ENCODE measurements around the gene COPA. TPM values are rescaled to one million over a fixed set of nuclear protein-coding genes. Genes with fewer than 3 reads are reported as not detected.
A peak's percentile ranks its signal among the peaks of the same experiment; 100 is the strongest.
"Not testable (repeated sequence)": the region's sequence is repeated elsewhere in the genome, so short reads cannot be mapped to it uniquely, and the experiment has no call there.

COPA gene
- 100 to 1,000 TPM; 108 to 147 TPM for total RNA-seq
- long read RNA-seq, full-length matches to known transcripts: 161 of 195 reads
- long read RNA-seq, partial matches to known transcripts: 24 of 195 reads
- long read RNA-seq, other reads (novel, unspliced or antisense): 10 of 195 reads

DNA sequence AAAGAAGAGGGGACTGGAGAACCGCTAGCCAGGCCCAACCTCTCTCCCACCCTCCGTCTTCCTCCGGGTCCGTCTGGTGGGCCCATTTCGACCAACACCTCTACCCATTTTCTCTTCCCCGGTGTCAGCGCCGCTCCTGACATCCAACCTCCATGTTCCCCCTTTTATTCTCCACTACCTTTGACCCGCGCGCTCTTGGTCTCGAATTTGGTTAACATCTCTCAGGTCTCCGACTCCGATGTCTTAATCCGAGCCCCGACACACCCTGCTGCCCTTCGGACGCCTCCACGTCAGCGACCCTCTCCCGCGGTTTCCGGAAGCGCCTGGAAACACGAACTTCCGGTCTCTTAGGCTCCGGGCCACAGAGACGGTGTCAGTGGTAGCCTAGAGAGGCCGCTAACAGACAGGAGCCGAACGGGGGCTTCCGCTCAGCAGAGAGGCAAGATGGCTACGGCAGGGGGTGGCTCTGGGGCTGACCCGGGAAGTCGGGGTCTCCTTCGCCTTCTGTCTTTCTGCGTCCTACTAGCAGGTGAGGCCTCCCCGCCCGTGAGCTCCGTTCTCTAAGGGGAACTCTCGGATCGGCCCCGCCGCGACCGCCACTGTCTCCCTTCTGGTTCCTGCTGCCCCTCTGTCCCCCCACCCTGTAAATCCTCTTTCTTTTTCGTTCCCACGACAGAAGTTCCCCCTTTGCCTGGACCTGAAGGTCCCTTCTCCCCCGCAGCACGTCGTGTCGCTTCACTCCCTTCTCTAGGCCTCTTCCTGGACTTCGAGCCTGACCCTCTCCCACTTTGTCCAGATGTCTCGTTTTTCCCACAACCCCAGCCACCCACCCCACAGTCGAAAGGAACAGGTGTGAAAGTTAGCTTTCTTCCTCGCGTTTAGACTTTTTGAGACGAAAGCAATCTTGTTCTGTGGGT, at the start of gene COPA, which contains the start of gene NCSTN:
Gene COPA (minus strand): TSS at position 298 of the 917 bp plus-strand sequence. CDS start 80 bp downstream, at position 218.
Gene NCSTN (plus strand): TSS at position 431 of the 917 bp plus-strand sequence. CDS start 14 bp downstream, at position 445.
- peak; percentile 98 to 99 for ATAC-seq
- intact Hi-C loops (cut with DNase I): loop anchor here in 1 of 2 donors (5.0 to 10.0 kb wide), 2 partner anchors 62 to 246 kb away; partner anchors contain the start of genes IGSF8 and VANGL2
- DNase-seq: peak; percentile 96

DNA sequence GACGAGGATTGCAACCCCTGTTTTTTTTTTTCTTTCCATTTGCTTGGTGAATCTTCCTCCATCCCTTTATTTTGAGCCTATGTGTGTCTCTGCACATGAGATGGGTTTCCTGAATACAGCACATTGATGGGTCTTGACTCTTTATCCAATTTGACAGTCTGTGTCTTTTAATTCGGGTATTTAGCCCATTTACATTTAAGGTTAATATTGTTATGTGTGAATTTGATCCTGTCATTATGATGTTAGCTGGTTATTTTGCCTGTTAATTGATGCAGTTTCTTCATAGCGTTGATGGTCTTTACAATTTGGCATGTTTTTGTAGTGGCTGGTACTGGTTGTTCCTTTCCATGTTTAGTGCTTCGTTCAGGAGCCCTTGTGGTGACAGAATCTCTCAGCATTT, 45.4 kb upstream of the COPA start:
- intact Hi-C loops (cut with DNase I); ATAC-seq; DNase-seq: not testable (repeated sequence)

DNA sequence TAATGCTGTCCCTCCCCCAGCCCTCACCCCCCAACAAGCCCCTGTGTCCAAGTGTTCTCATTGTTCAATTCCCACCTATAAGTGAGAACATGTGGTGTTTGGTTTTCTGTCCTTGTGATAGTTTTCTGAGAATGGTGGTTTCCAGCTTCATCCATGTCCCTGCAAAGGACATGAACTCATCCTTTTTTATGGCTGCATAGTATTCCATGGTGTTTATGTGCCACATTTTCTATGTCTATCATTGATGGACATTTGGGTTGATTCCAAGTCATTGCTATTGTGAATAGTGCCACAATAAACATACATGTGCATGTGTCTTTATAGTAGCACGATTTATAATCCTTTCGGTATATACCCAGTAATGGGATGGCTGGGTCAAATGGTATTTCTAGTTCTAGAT, 41.8 kb upstream of the COPA start:
- intact Hi-C loops (cut with DNase I); ATAC-seq; DNase-seq: not testable (repeated sequence)

DNA sequence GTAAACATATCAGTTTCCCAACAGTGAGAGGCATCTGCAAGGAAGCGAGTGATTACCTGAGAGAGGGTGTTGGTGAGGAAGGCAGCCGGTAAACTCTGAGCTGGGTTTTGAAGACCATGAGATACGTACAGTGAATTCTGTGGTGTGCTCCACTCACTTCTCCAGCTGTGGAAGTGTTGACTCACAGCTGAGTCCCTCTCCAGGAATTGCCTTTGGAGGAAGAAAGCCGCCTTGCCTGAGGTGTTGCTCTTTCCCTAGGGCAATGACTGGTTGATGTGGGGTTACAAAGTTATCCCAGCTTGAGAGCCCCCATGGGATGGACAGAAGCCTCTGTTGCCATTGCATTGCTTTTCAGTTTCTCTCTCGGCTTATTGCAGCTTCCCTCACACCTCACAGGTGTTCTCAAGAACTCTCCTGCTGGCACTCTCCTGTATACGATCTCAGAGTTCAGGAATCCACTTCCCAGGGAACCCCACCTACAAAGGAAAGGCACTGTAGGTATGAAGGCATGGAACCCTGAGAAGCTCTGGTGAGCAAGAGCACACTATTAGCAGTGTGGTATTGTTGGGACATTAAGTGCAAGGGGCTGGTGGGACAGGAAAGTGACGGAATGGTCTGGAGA, 34.6 kb upstream of the COPA start:
- ATAC-seq (no peak), DNase-seq (no peak)
- intact Hi-C loops (cut with DNase I): loop anchor here (5.0 to 10.0 kb wide), 2 partner anchors 185 to 293 kb away; partner anchors contain the start of genes CASQ1 (in 1 of the 2) and KCNJ9 (in 1 of the 2)

DNA sequence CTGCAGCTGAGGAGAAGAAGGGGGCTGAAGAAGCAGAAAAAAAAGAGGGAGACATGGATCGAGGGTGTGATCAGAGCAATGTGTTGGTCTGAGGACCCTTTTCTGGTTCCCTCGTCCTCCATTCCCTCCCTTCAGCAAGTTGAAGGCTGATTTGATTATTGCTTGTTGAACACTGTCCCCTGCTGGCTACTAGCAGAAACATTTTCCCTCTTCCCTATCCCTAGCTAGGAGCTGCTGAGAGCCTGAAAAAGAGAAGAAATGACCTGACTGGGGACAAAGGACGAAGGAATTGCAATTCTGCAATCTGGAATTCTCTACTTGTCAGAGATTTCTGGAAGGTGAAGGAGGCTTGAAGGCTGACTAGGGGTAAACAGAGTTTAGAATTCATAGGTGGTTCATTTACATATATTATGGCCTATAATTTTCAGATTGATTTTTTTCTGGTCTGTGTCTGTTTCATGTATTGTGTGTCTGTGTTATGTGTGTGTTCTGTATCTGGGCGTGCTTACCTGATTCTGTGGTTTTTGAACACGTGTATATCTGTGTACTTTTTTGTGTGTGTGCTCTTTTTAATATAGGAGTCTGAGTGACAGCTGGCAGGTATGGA, 33.6 kb upstream of the COPA start:
- ATAC-seq (peak; percentile 86 to 90), DNase-seq (no peak)
- intact Hi-C loops (cut with DNase I): loop anchor here (5.0 to 10.0 kb wide), 2 partner anchors 184 to 292 kb away; partner anchors contain the start of genes CASQ1 (in 1 of the 2) and KCNJ9 (in 1 of the 2)

DNA sequence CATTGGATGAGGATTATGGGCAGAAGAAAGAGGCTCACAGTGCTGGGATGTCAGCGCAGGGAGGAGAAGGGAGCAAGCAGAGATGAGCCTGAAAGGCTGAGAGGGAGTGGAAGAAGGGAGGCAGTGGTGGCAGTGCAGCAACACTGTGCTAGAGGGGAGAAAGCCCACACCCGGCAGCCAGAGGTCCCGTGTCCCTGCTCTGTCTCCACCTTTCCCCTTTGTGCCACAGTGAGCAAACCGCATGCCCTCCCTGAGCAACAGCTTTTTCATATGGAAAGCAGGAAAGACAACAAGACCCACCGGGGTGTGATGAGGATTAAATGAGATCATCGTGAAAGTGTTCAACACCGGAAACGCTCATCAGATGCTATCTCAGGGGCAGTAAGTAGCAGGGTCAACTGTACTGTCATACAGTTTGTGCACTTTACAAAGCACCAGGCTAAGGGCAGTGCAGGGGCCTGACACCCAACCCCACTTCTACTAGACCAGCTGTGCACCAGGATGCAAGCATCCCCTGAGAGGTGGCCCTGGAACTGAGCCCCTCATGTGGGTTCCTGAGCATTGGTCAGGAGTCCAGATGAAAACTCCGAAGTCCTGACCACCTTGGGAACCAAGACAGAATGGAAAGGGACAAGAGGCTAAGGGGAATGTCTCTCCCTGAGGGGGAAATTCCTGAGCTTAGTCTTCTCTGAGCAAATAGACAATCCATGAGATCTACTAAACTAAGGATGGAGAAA, 32.9 kb upstream of the COPA start:
- DNase-seq: no peak
- ATAC-seq: peak; percentile 3 to 48
- intact Hi-C loops (cut with DNase I): loop anchor here (5.0 to 10.0 kb wide), 2 partner anchors 184 to 291 kb away; partner anchors contain the start of genes CASQ1 (in 1 of the 2) and KCNJ9 (in 1 of the 2)

DNA sequence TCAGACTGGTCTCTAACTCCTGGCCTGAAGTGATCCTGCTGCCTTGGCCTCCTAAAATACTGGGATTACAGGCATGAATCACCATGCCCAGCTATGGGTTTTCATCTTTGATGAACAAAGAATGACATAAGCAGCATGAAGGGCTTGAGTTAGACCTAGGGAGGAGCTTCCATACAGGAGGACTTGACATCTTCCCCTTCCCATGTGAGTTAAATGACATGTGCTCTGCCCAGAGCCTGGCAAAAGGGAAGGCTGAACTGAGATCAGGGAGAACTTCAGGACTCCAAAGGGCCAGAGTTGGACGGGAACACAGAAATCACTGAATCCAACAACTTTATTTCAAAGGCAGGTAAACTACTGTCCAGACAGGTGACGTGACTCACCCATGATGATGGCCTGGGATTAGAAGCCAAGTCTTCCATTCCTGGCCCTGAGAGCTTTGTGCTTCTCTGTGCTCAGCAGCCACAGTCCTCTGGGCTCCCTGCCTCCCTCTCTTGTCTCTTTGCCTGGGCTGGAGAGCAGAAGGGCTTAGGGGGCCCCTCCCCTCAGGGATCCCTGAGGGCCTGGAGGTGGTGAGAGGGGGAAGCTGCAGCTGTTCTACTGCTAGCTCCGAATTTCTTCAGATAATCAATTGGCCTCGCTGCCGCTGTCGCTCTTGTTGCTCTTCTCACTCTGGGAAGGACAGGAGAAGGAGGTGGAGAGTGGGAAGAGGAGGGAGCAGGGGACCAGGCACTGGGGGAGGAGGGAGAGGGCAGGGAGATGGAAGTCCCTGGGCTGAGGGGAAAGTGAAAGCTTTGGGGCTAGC, 31.5 kb upstream of the COPA start:
- intact Hi-C loops (cut with DNase I): loop anchor here (5.0 to 10.0 kb wide), 2 partner anchors 182 to 290 kb away; partner anchors contain the start of genes CASQ1 (in 1 of the 2) and KCNJ9 (in 1 of the 2)
- no peak for DNase-seq
- peak in 1 of 2 donors; percentile 3 for ATAC-seq

DNA sequence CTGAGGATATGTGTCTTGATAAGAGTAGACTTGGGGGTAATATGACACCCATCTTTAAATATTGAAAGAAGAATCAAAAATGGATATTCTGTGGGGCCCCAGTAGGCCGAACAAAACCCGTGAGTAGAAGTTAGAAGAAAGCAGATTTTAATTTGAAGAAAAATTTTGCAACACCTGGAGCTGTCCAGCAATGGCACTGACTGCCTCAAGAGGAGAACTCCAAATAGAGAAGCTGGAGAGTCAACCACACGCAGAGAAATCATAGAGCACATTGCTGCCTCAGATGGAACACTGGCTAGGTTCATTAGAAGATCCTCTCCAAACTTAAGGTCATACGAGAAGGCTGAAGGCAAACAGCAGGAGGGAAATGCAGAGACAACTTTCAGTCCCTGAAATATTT, 30.6 kb upstream of the COPA start:
- ATAC-seq (no peak), DNase-seq (no peak)
- intact Hi-C loops (cut with DNase I): loop anchor here in 1 of 2 donors (10.0 kb wide), 1 partner anchor 289 kb away; the partner anchor contains the start of gene KCNJ9

DNA sequence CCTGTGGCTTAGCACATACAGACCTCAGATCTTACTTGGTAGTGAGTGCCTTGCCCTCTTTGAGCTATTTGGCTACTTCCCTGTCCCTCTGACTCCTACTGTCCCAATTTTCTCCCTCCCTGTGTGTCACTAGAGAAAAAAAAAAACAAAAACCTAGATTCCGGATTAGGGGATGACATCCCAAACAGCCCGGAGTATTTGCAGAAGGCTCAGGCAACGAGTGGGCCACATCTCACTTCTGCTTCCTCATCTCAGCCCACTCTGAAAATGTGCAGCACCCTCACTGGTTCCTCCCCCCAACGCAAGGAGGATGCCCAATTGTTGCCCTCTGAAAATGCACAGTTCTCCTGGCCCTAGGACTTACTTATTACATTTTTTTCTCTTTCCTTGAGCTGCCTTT, 28.7 kb upstream of the COPA start:
- DNase-seq: no peak
- intact Hi-C loops (cut with DNase I): loop anchor here in 1 of 2 donors (10.0 kb wide), 1 partner anchor 287 kb away; the partner anchor contains the start of gene KCNJ9
- ATAC-seq: no peak

DNA sequence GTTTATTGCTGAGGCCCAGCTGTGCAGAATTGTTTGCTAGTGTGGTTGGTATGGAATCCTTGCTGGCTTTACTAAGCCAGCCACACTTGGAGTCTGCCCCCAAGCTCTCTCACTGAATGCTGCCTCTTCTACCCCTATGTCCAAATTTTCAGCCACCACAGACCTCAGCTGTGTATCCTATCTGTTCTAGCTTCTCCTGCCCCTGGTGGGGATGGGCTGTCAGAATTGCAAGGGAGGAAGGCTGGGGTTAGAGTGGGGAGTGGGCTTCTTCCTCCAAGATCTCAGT, 28.2 kb upstream of the COPA start:
- intact Hi-C loops (cut with DNase I): loop anchor here in 1 of 2 donors (10.0 kb wide), 1 partner anchor 286 kb away; the partner anchor contains the start of gene KCNJ9
- no peak for DNase-seq
- no peak for ATAC-seq

DNA sequence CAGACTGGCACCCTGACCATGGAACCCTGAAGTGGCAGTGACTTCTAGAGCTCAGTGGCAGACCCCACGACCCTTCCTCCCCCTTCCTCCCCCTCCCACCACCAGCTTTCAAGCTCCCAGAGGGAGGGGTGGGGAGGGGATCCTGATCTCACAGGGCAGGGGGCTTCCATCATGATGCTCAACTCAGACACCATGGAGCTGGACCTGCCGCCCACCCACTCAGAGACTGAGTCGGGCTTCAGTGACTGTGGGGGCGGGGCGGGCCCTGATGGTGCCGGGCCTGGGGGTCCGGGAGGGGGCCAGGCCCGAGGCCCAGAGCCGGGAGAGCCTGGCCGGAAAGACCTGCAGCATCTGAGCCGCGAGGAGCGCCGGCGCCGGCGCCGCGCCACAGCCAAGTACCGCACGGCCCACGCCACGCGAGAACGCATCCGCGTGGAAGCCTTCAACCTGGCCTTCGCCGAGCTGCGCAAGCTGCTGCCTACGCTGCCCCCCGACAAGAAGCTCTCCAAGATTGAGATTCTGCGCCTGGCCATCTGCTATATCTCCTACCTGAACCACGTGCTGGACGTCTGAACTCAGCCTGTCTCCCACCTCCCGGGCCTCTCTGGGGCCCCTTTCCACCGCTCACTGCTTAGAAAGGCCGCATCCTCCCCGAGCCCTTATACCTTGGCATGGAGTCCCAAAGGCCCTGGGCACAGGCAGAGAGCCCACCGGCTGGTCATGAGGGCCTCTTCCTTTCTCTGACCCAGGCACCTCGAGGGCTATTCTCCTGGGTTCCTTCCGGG, 27.7 kb upstream of the COPA start:
- no peak for DNase-seq
- intact Hi-C loops (cut with DNase I): loop anchor here in 1 of 2 donors (10.0 kb wide), 1 partner anchor 286 kb away; the partner anchor contains the start of gene KCNJ9
- no peak for ATAC-seq

DNA sequence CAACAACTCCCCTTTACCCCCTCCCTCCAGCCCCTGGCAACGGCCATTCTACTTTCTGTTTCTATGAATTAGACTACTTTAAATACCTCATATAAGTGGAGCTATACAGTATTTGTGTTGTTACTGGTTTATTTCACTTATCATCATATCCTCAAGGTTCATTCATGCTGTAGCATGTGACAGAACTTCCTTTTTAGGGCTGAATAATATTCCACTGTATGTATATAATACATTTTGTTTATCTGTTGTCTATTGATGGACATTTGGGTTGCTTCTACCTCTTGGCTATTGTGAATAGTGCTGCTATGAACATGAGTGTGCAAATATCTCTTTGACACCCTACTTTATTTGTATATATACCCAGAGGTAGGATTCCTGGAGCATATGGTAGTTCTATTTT, 26.0 kb upstream of the COPA start:
- intact Hi-C loops (cut with DNase I): no loop called here
- no peak for DNase-seq
- ATAC-seq: no peak

DNA sequence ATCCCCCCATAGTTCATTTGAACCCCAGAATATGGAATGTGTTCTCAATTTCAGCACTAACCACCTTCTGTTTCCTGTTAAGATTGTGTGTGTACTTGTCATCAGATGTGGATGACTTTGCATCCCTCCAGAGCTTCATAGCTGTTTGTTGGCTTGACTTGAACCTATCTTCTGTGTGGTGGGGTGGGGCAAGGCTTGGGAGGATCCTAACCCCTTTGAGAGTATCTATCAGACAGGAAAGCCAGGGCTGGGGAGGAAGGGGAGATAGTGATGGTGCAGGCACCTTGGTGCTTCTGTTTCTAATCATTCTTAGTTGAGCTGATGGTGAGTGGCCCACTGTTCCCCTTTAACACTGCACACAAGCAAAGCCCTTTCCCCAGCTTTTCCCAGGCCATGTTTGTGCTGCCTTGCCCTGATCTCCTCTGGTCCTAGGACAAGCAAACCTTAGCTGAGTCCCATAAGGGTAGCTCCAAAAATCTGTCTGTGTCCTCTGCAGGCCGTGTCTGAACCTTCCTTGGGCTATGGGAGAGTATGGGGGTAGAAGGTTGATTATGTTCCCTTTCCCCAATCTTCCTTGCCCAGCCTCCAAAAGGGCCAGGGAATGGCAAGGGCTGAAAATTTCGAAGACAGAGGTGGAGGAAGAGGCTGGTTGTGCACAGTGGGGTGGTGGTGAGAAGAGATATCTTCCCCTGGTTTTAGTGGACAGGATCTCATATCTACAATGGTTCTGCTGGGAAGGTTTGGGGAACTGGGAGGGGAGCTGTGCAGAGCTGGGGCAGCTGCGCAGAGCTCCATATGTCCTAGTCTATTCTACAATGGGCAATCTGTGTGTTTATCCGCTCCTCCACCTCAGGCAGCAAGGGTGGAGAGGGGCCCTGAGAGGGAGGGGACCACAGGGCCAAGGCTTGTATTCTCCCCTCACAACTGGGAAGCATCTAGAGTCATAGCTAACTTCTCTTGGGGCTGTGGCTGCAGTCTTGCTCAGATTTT, 25.2 kb upstream of the COPA start:
- intact Hi-C loops (cut with DNase I): no loop called here
- no peak for DNase-seq
- ATAC-seq: no peak

DNA sequence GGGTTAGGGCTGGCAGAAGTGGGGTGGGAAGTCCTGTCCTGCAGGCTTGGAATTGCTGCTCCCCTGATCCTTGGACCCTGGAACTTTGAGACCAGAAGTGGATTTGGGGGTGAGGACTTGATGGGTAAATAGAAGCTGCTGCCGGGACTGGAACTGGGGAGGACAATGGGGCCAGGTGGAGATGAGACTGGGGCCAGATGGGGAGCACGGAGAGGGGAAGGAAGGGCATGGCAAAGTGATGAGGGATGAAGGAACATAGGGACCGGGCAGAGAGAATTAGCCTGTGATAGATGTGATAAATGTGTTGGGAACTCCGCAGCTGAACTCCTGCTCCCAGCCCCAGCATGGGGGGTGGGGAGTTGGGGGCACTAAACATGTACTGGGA, 24.5 kb upstream of the COPA start:
- DNase-seq (no peak), ATAC-seq (no peak)
- intact Hi-C loops (cut with DNase I): no loop called here

DNA sequence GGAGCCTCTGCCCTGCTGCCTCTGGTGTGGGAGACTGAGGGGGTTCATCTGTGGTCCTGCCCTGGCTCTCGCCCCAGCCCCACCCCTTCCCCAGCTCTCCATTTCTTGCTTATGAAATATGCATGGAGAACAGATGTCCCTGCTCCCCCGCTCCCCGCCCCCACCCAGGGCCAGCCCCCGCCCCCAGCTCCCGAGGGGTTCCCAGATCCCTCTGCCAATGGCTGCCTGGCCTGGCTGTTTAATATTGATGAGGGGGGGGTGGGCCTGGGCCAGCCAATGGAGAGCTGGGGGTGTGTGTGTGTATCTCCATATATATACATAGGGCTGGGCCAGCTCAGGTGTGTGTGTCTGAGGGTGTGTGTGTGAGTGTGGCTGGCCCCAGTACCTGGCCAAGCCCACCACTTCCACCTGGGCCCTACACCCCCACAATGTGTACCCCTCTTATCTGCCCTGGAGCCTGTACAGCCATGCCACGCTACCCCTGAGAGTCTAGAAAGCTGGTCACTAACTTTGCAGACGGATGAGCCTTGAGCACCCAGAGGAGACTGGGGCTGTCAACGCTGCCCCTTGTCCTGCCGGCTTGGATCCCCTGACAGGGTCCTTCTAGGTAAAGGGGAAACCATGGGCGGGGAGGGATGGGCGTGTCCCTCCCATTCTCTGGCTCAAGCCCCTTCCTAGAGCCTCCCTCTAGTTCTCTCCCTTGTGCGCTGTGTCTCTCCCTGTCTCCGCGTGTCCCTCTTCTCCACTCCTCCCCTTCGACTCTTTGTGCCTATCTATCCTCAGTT, 23.9 kb upstream of the COPA start, which contains the start of gene NHLH1:
Gene NHLH1 (plus strand): TSS at position 341 of the 785 bp plus-strand sequence. CDS start 3,661 bp downstream, outside the sequence.
- ATAC-seq (no peak), DNase-seq (no peak)
- intact Hi-C loops (cut with DNase I): no loop called here
